ENCODE results near the gene EFCAB6. TPM values are rescaled to one million over a fixed set of nuclear protein-coding genes. Genes with fewer than 3 reads are reported as not detected.

The EFCAB6 gene
- total and polyA plus RNA-seq, 2 of the 13 experiments (the other 11 are each of a cell fraction or from before 2014, with no cell fraction given): not detected

- Histone ChIP-seq H3K27me3 (ENCODE audit: control insufficient read depth in 1 of 2, insufficient read depth in 2 of 2, low read length in 2 of 2) (no peaks in the 10 kb centered on the region; a peak in 2 of 5 replicates), H3K36me3 (replicated peaks in 1 of 2; ENCODE audit: control insufficient read depth in 1 of 2, insufficient read depth in 2 of 2, low read length in 2 of 2) (no peaks in the 10 kb centered on the region), H3K9ac (ENCODE audit: insufficient read depth, low read depth, low read length) (no peak overlapping the region), H3K4me2 (ENCODE audit: low read depth, low read length) (no peak overlapping the region), H3K27ac (ENCODE audit: extremely low read length, insufficient read depth, low read length) (no peak overlapping the region), H3K79me2 (ENCODE audit: insufficient read depth, low read length) (no peaks in the 10 kb centered on the region), H4K20me1 (ENCODE audit: insufficient read depth, low read length) (no peaks in the 10 kb centered on the region), H3K4me3 (replicated peaks in 1 of 3; ENCODE audit: insufficient read depth in 1 of 3, low read depth in 2 of 3, low read length in 3 of 3) (no peak overlapping the region), H3K9me3 (ENCODE audit: low read length) (no peaks in the 10 kb centered on the region), H3K4me1 (ENCODE audit: insufficient read depth, low read length) (no peaks in the 10 kb centered on the region), H2AFZ (ENCODE audit: low read length) (no peak overlapping the region)
- FAIRE-seq (no peak), DNase-seq (ENCODE audit: low spot score) (no peak), ATAC-seq (no peak)
- ChIA-PET POLR2A (no interaction called here), CTCF (ENCODE audit: low intra/inter-chr PET ratio, low total read pairs) (no interaction called here)
- 13% methylated on average over 3 of the region's 7 CpGs for WGBS (ENCODE audit: low lambda C conversion rate)
- intact Hi-C loops (cut with micrococcal nuclease; ENCODE audit: unreplicated experiment) (no loop called here), in situ Hi-C loops (cut with HindIII; ENCODE audit: extremely low pct_ligation_motif_present, low pct_unique_long_range_greater_than_20kb) (no loop called here)
- BruUV-seq (replicated peaks): no TSS peak
- TF ChIP-seq ZNF205 (CRISPR knock-in tag; IDR thresholded peaks at IDR 0.05) (no peak), RERE (CRISPR knock-in tag; IDR thresholded peaks at IDR 0.05; ENCODE audit: low read depth) (no peak), GPN1 (CRISPR knock-in tag; IDR thresholded peaks at IDR 0.05; ENCODE audit: borderline replicate concordance) (no peak)
- TF ChIP-seq, protein P1, sequence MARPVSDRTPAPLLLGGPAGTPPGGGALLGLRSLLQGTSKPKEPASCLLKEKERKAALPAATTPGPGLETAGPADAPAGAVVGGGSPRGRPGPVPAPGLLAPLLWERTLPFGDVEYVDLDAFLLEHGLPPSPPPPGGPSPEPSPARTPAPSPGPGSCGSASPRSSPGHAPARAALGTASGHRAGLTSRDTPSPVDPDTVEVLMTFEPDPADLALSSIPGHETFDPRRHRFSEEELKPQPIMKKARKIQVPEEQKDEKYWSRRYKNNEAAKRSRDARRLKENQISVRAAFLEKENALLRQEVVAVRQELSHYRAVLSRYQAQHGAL (CRISPR knock-in tag; IDR thresholded peaks at IDR 0.05; ENCODE audit: not compliant biosample characterization): no peak
- TF ChIP-seq, protein P2, sequence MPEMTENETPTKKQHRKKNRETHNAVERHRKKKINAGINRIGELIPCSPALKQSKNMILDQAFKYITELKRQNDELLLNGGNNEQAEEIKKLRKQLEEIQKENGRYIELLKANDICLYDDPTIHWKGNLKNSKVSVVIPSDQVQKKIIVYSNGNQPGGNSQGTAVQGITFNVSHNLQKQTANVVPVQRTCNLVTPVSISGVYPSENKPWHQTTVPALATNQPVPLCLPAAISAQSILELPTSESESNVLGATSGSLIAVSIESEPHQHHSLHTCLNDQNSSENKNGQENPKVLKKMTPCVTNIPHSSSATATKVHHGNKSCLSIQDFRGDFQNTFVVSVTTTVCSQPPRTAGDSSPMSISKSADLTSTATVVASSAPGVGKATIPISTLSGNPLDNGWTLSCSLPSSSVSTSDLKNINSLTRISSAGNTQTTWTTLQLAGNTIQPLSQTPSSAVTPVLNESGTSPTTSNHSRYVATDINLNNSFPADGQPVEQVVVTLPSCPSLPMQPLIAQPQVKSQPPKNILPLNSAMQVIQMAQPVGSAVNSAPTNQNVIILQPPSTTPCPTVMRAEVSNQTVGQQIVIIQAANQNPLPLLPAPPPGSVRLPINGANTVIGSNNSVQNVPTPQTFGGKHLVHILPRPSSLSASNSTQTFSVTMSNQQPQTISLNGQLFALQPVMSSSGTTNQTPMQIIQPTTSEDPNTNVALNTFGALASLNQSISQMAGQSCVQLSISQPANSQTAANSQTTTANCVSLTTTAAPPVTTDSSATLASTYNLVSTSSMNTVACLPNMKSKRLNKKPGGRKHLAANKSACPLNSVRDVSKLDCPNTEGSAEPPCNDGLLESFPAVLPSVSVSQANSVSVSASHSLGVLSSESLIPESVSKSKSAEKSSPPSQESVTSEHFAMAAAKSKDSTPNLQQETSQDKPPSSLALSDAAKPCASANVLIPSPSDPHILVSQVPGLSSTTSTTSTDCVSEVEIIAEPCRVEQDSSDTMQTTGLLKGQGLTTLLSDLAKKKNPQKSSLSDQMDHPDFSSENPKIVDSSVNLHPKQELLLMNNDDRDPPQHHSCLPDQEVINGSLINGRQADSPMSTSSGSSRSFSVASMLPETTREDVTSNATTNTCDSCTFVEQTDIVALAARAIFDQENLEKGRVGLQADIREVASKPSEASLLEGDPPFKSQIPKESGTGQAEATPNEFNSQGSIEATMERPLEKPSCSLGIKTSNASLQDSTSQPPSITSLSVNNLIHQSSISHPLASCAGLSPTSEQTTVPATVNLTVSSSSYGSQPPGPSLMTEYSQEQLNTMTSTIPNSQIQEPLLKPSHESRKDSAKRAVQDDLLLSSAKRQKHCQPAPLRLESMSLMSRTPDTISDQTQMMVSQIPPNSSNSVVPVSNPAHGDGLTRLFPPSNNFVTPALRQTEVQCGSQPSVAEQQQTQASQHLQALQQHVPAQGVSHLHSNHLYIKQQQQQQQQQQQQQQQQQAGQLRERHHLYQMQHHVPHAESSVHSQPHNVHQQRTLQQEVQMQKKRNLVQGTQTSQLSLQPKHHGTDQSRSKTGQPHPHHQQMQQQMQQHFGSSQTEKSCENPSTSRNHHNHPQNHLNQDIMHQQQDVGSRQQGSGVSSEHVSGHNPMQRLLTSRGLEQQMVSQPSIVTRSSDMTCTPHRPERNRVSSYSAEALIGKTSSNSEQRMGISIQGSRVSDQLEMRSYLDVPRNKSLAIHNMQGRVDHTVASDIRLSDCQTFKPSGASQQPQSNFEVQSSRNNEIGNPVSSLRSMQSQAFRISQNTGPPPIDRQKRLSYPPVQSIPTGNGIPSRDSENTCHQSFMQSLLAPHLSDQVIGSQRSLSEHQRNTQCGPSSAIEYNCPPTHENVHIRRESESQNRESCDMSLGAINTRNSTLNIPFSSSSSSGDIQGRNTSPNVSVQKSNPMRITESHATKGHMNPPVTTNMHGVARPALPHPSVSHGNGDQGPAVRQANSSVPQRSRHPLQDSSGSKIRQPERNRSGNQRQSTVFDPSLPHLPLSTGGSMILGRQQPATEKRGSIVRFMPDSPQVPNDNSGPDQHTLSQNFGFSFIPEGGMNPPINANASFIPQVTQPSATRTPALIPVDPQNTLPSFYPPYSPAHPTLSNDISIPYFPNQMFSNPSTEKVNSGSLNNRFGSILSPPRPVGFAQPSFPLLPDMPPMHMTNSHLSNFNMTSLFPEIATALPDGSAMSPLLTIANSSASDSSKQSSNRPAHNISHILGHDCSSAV (CRISPR knock-in tag; IDR thresholded peaks at IDR 0.05; ENCODE audit: borderline replicate concordance): no peak
These were observed 22.7 kb downstream of the EFCAB6 start for GRCh38 chr22:43789452-43789851.

Data from HepG2 (cell line).